Stimulated activated naive CD8-positive, alpha-beta T cell treated with anti-CD3 and anti-CD28 coated beads, Interleukin-15, amount 100 ng/mL, for 72 hours (primary cell): ENCODE measurements around the gene TPSD1.

Experiments
- ATAC-seq: fragments of 150-1000 bp; cut with Tn5 transposase; 2 replicates; pipeline ENCODE4 v1.10.0; 2021; ENCODE audit warnings: mild to moderate bottlenecking, moderate library complexity
- DNase-seq, 2 donors: peaks; one replicate each; pipeline ENCODE4 v3.0.0; 2021 to 2022
- H3K27ac Mint-ChIP-seq, 2 donors: one replicate each; pipeline ENCODE4 v1.8.0; 2022; ENCODE audit warnings: mild to moderate bottlenecking in 2 of 2, mixed read lengths in 2 of 2, moderate library complexity in 2 of 2
- H3K27me3 Mint-ChIP-seq: one replicate; pipeline ENCODE4 v1.8.0; 2022; ENCODE audit warnings: mixed read lengths
- H3K4me1 Mint-ChIP-seq: one replicate; pipeline ENCODE4 v1.8.0; 2022; ENCODE audit warnings: mild to moderate bottlenecking, mixed read lengths
- H3K4me3 Mint-ChIP-seq, 2 donors: one replicate each; pipeline ENCODE4 v1.8.0; 2022; ENCODE audit warnings: mild to moderate bottlenecking in 2 of 2, mixed read lengths in 2 of 2, moderate library complexity in 1 of 2
- H3K9me3 Mint-ChIP-seq, 2 donors: one replicate each; pipeline ENCODE4 v1.8.0; 2022; ENCODE audit warnings: mixed read lengths in 2 of 2

Gene TPSD1

GRCh38 chr16:1277617-1278282 is 21.9 kb downstream of the TPSD1 start:
- Mint-ChIP-seq H3K4me3 (no peak overlapping the region), H3K27me3 (peaks cover 58% of the 10 kb centered on the region), H3K4me1 (no peaks in the 10 kb centered on the region), H3K27ac (no peak overlapping the region), H3K9me3 (no peaks in the 10 kb centered on the region)
- DNase-seq (no peak), ATAC-seq (no peak)

- no peak for DNase-seq
- Mint-ChIP-seq H3K27ac (no peak overlapping the region), H3K27me3 (peaks cover 57% of the 10 kb centered on the region), H3K9me3 (no peaks in the 10 kb centered on the region), H3K4me3 (no peak overlapping the region), H3K4me1 (peaks cover 5% of the 10 kb centered on the region)
- no peak for ATAC-seq
These were observed 22.6 kb downstream of the TPSD1 start for GRCh38 chr16:1278477-1278876.

GRCh38 chr16:1279081-1279944 is 23.4 kb downstream of the TPSD1 start:
- Mint-ChIP-seq H3K27ac (no peak overlapping the region), H3K9me3 (no peaks in the 10 kb centered on the region), H3K27me3 (peaks cover 56% of the 10 kb centered on the region), H3K4me1 (peaks cover 6% of the 10 kb centered on the region), H3K4me3 (no peak overlapping the region)
- ATAC-seq (no peak), DNase-seq (no peak)

GRCh38 chr16:1279945-1280589 is 24.2 kb downstream of the TPSD1 start:
- DNase-seq (no peak), ATAC-seq (no peak)
- H3K9me3 Mint-ChIP-seq, result no peaks in the 10 kb centered on the region
- H3K4me1 Mint-ChIP-seq, result peaks cover 6% of the 10 kb centered on the region
- peak overlapping the region in 1 of 2 donors; percentile 27 for H3K27ac Mint-ChIP-seq
- H3K4me3 Mint-ChIP-seq, result no peak overlapping the region
- H3K27me3 Mint-ChIP-seq, result peaks cover 51% of the 10 kb centered on the region

- Mint-ChIP-seq H3K4me3 (no peak overlapping the region), H3K9me3 (no peaks in the 10 kb centered on the region)
These were observed 24.9 kb downstream of the TPSD1 start for GRCh38 chr16:1280783-1281182.

GRCh38 chr16:1281517-1281916 is 25.6 kb downstream of the TPSD1 start:
- DNase-seq (no peak), ATAC-seq (no peak)
- Mint-ChIP-seq H3K27me3 (peaks cover 51% of the 10 kb centered on the region), H3K4me1 (peaks cover 6% of the 10 kb centered on the region), H3K4me3 (no peak overlapping the region), H3K27ac (no peak overlapping the region), H3K9me3 (no peaks in the 10 kb centered on the region)

More at GRCh38 chr16:1280783-1281182, 24.9 kb downstream of the TPSD1 start:
- ATAC-seq, result no peak
- DNase-seq, result no peak
- Mint-ChIP-seq H3K27me3 (peaks cover 51% of the 10 kb centered on the region), H3K27ac (peak overlapping the region in 1 of 2 donors; percentile 27), H3K4me1 (peaks cover 6% of the 10 kb centered on the region)

- no peak for DNase-seq
- peaks cover 50% of the 10 kb centered on the region for H3K27me3 Mint-ChIP-seq
- H3K4me1 Mint-ChIP-seq, result peaks cover 6% of the 10 kb centered on the region
- H3K9me3 Mint-ChIP-seq, result no peaks in the 10 kb centered on the region
- no peak overlapping the region for H3K27ac Mint-ChIP-seq
- H3K4me3 Mint-ChIP-seq, result no peak overlapping the region
- no peak for ATAC-seq
These were observed 26.6 kb downstream of the TPSD1 start for GRCh38 chr16:1282324-1282973.

GRCh38 chr16:1283296-1283695 is 27.4 kb downstream of the TPSD1 start:
- Mint-ChIP-seq H3K27ac (no peak overlapping the region), H3K27me3 (peaks cover 50% of the 10 kb centered on the region), H3K4me3 (no peak overlapping the region), H3K4me1 (peaks cover 6% of the 10 kb centered on the region), H3K9me3 (no peaks in the 10 kb centered on the region)
- ATAC-seq (no peak), DNase-seq (no peak)

GRCh38 chr16:1283996-1284616 is 28.2 kb downstream of the TPSD1 start:
- H3K9me3 Mint-ChIP-seq, result no peaks in the 10 kb centered on the region
- no peak overlapping the region for H3K4me3 Mint-ChIP-seq
- no peak for DNase-seq
- no peak for ATAC-seq
- H3K27ac Mint-ChIP-seq, result no peak overlapping the region
- H3K4me1 Mint-ChIP-seq, result peaks cover 11% of the 10 kb centered on the region
- peaks cover 49% of the 10 kb centered on the region for H3K27me3 Mint-ChIP-seq

- no peak overlapping the region for H3K4me3 Mint-ChIP-seq
- DNase-seq, result no peak
- no peak for ATAC-seq
- H3K27me3 Mint-ChIP-seq, result peaks cover 60% of the 10 kb centered on the region
- peaks cover 25% of the 10 kb centered on the region for H3K4me1 Mint-ChIP-seq
- H3K9me3 Mint-ChIP-seq, result no peaks in the 10 kb centered on the region
- H3K27ac Mint-ChIP-seq, result no peak overlapping the region
These were observed 30.0 kb downstream of the TPSD1 start for GRCh38 chr16:1285669-1286512.

GRCh38 chr16:1286513-1287094 is 30.7 kb downstream of the TPSD1 start:
- ATAC-seq, result no peak
- Mint-ChIP-seq H3K27me3 (peaks cover 68% of the 10 kb centered on the region), H3K4me3 (no peak overlapping the region), H3K4me1 (peaks cover 25% of the 10 kb centered on the region), H3K27ac (peak overlapping the region in 1 of 2 donors; percentile 19), H3K9me3 (no peaks in the 10 kb centered on the region)
- DNase-seq, result no peak

- no peak for DNase-seq
- H3K4me3 Mint-ChIP-seq, result no peak overlapping the region
- H3K4me1 Mint-ChIP-seq, result peaks cover 23% of the 10 kb centered on the region
- H3K27me3 Mint-ChIP-seq, result peaks cover 81% of the 10 kb centered on the region
- ATAC-seq, result no peak
- H3K27ac Mint-ChIP-seq, result no peak overlapping the region
- H3K9me3 Mint-ChIP-seq, result no peaks in the 10 kb centered on the region
These were observed 32.3 kb downstream of the TPSD1 start for GRCh38 chr16:1287982-1288670.

- Mint-ChIP-seq H3K9me3 (no peaks in the 10 kb centered on the region), H3K27me3 (peaks cover 83% of the 10 kb centered on the region), H3K4me1 (peaks cover 19% of the 10 kb centered on the region), H3K4me3 (peak overlapping the region; percentile 26 to 73), H3K27ac (no peak overlapping the region)
- peak; percentile 54 for ATAC-seq
- no peak for DNase-seq
These were observed 33.1 kb downstream of the TPSD1 start for GRCh38 chr16:1288813-1289476.
